HG03558 (cell line): ENCODE measurements around the gene AFG3L2.

Source experiments
- ATAC-seq: cut with Tn5 transposase; IDR thresholded peaks from one replicate; pipeline ENCODE4 v1.9.1; 2021; ENCODE audit warnings: moderate number of reproducible peaks; ENCODE audit not compliant: unreplicated experiment; ENCODE audit errors: extremely low read depth

The AFG3L2 gene

DNA sequence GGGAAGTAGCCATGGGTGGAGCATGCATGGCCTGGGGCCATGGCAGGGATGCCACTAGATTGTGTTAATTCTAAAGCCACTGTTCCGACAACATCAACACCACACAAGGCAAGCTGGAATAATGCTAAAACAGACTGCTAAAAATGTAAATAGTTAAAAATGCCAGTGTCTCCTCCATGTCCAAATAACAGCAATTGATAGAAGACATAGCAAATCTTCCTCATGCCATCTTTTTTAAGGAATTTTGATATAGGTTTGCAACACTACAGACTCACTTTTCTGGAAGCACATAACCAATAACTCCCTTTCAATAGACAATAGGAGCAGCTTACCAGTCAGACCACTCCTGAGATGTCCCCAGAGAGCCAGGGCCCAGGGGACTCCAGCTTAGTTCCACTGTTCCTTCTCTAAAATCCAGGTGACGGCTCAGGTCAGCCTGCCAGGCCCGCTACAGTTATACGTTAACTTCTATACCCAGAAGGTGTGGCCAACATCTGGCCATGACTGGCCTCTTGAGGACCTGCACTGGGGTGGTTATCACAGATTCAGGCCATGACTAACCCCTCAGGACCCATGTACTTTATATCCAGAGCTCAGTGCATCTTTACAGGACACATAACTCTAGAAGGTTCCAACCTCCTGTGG lies 48.7 kb downstream of the AFG3L2 start:
- ATAC-seq: no peak

DNA sequence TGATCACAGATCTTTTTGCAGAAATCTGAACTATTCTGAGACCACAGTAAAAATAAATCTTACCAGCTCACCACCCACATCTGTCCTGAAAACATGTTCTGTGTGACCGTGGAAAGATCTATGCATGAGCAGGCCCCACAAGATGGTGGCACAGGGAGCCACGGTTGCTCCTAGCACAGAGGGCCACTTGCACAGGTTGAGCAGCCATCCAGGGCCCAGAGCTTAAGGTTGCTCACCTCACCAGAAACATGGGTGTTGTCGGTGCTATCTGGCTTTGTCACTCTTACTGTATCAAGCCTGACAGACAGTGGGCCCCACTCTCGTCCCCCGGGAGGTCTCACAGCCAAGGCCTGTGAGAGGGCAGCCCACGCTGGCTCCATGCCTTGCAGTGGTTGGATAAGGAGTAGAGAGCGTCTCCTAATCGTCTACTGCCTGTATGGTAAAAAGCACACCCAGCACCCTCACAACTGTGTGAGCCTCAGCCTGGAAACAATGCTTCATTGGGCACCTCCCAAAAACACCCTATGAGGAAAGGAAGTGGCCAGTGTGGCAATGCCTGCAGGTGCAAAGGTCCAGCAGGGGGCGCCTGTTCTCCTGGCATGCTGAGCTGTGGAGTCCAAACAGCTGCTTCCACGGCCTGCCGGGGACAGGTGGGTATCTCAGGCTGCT lies 49.4 kb downstream of the AFG3L2 start:
- ATAC-seq: no peak

DNA sequence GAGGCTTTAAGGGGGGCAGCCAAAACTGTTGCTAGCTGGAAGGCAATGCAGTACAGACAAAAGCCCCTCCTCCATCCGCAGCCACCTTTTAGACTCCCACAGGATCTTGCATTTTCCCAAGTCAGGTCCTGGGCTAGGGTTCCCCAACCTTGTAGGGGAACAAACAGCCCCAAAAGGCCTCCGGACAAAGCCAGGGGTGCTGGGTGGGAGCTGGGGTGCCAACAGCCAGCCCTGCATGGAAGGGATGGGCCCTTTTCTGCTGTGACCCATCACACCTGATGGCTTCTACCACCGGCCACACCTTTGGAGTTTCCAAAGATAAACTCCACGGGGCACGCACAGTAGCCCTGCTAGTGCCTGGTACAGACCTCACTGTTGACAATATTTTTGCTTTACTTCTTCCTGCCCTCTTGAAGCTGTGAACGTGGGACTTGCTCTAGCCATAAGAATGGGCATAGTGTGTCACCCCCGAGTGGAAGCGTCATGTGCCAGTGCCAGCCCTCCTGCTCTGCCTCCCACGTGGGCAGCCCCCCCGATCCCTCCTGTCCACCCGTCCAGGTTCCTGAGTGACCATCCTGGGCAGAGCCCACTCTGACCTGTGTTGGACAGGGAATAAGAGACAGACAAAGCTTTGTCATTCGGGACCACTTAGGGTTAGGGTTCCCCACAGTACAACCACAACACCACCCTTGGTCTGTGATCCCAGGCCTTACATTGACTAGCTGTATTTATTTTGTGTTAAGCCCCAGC lies 50.1 kb downstream of the AFG3L2 start:
- no peak for ATAC-seq

DNA sequence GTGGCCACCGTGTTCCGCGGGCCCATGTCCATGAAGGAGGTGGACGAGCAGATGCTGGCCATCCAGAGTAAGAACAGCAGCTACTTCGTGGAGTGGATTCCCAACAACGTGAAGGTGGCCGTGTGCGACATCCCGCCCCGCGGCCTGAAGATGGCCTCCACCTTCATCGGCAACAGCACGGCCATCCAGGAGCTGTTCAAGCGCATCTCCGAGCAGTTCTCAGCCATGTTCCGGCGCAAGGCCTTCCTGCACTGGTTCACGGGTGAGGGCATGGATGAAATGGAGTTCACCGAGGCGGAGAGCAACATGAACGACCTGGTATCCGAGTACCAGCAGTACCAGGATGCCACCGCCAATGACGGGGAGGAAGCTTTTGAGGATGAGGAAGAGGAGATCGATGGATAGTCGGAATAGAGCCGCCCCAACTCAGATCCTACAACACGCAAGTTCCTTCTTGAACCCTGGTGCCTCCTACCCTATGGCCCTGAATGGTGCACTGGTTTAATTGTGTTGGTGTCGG lies 51.2 kb downstream of the AFG3L2 start:
- ATAC-seq: no peak

DNA sequence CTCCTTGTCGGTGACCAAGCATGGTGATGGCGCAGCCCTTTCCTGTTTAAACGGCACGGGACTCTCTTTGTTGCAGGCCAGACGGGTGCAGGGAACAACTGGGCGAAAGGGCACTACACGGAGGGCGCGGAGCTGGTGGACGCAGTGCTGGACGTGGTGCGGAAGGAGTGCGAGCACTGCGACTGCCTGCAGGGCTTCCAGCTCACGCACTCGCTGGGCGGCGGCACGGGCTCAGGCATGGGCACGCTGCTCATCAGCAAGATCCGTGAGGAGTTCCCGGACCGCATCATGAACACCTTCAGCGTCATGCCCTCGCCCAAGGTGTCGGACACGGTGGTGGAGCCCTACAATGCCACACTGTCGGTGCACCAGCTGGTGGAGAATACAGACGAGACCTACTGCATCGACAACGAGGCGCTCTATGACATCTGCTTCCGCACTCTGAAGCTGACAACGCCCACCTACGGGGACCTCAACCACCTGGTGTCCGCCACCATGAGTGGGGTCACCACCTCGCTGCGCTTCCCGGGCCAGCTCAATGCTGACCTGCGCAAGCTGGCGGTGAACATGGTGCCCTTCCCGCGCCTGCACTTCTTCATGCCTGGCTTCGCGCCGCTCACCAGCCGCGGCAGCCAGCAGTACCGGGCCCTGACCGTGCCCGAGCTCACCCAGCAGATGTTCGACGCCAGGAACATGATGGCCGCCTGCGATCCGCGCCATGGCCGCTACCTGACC lies 51.9 kb downstream of the AFG3L2 start:
- ATAC-seq: no peak

DNA sequence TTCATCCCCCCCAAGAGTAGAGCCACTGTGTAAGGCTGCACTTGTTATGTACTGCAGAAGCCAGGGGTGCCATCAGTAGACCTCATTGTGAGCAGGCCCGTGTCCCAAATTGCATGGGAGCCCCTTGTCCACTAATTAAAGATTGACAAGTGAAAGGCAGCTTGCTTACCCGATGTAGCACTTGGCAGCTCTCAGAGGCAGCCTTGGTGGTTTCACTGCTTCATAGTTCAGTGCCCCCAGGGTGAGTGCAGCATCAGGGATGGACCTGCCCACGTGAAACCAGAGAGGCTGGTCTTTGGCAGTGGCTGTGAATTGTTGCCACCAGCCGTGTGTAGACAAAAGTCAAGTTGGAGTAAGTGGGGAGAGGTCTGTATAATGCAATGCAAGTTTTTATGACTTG lies 55.7 kb downstream of the AFG3L2 start:
- ATAC-seq: peak; percentile 38

DNA sequence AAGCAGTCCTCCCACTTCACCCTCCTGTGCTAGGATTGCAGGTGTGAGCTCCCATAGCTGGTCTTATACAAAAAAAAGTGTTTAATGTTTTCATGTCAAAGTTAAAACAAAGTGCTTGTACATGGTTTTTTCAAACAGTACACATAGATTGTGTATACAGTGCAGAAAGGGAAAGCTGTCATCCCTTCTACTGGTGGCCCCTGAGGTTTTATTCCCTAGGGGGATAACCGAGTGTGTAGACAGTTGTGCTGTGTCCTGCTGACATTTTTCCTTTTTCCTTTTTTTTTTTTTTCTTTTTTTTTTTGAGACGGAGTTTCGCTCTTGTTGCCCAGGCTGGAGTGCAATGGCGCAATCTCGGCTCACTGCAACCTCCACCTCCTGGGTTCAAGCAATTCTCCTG lies 58.2 kb downstream of the AFG3L2 start:
- no peak for ATAC-seq

DNA sequence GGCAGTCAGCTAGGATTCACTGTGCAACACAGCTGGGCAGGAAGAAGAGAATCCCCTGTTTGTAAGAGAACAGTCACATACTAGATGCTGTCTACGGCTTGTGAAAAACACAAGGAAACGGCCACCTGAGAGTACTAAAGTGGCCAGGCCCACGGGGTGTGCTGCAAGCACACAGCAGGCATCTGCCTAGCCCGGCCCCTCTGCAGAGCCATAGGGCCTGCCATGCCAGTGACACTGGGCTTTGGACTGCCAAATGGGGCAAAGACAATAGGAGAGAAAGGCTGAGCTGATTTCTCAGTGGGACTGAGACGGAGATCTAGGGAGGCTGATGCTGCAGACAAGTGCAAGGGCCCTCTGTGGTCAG lies 58.7 kb downstream of the AFG3L2 start:
- ATAC-seq: no peak

DNA sequence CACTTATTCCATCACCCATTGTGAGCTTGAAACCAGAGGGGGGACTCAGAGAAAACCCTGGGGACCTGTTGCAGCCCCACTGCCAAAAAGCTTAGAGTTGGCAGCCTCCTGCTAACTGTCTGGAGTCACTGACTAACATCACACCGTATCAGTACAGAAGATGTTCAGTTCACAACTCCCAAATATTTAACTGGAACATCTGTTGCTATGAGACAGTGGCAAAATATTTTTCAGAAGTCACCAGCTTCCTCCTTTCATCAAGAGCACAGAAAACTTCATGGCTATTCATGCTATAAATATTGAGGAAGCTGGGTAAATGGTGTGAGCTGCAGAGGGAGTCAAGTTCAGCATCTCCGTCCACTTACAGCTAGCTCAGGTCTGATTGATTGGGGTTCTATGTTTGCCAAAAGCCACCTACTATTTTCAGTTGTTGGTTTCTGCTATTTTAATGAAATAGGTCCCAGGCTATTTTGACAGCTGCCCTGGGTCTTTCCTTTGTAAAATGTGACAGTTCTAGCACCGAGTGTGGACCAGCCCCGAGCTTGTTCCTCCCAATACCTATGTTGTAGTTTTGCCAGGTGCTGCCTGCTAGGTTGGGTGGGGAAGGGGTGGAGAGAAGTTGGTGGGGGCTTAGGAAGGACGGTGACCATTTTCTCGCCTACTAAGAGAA lies 59.2 kb downstream of the AFG3L2 start:
- ATAC-seq: no peak

DNA sequence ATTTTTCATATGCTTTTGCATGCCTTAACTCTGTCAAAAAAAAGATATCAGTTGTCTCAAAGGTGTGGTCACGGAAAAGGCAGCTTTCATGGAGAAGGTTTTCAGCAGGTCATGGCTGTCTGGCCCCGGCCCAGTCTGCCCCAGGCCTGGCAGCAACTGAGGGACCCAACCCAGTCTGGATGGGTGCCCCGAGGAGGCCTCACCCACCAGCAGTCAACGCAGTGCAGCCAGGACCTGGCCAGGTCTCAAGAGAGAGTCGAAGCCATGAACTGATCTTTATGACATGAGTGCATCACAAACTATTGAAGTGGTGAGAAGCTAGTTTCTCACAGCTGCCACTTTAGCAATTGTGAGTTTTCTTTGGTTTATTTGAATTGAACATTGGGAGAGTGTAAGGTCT lies 61.1 kb downstream of the AFG3L2 start:
- no peak for ATAC-seq

DNA sequence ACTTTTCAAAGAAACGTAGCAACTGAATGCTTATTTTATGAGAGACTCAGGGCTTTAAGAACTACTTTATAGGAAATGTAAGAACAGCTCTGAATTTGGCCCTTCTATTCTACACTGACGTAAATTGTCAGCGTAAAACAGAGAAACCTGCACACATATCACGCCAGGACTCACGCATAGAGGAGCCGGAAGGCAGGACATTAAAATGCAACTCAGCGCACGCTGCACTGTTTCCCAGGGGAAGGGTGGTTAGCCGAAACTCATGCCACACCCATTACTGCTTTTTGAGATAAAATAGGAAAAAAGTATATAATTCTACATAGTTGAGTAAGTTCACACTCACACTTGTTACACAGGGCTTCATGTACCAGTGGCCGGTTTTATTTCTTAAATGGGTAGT lies 61.5 kb downstream of the AFG3L2 start:
- ATAC-seq: no peak

DNA sequence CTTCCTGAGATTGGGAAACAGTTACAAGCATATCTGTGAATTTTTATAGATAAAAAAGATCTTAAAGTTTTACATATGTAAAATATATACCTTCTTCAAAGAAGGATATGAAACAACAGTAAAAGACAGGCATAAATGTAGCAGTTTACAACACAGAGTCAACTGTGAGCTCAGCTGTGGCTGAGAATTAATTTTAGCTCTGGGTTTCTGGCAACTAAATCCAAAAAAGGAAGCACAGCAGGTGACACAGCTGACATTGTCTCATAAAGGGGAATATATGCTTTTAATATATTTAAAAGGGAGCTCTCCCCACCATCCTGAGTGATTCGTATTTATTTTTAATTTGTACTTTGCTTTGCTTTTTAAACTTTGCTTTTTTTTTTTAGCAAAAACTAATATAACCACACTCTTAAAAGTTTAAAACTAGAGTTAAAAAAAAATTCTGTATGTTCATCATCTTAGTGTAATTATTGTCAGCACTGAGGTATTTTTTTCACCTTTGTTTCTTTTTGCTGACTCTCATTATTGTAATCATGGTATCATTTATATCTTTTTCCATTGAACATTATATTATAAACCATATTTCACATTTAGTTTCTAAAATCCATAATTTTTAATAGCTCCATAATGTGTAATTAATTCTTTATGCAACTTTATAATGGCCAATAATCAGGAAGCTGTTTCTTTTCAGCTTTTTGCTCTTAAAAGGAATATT lies 62.3 kb downstream of the AFG3L2 start:
- no peak for ATAC-seq

DNA sequence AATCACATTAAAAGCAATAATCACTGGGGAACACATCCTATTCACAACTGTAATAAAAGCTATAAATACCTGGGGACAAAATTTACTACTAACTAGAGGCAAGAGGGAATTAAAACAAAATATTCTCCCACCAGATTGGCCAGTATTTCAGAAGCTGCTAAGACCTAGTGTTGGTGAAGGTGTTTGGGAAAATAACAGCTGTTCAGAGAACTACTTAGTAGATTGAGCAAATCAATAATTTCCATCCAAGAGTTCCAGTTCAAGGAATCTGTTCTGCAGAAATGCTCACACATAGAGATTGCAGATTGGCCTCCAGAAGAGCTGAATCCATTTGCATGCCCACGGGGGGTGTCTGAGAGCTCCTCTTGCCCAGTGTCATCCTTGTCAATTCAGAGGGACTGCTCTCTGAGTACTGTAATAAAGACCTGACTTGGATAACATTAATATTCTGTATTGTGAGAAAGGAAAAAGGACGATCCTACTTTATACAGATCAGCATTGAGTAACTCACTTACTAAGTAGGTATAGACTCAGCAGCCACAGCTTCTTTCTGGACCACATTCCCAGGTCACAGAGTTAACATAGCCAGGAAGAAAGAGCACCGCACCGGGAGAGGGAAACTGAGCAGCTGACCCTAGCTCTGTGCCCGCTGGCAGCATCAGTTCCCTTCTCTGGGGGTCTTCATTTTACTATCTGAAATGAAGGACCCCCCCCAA lies 63.3 kb downstream of the AFG3L2 start:
- ATAC-seq: no peak

DNA sequence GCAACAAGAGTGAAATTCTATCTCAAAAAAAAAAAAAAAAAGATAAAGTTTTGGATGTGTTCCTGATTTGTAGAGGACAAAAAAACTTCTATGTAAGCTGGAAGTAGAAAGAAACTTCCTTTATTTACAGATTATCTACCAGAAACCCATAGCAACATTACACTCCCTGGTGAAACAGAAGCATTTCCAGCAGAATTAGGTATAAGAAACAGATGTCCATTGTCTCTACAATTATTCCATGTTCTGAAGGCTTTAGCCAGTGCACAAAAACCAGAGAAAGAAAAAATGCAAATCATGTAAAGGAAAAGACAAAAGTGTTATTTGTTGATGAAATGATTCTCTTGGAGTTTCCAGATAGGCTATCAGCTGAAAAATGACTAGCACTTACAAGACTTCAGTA lies 64.1 kb downstream of the AFG3L2 start:
- no peak for ATAC-seq

DNA sequence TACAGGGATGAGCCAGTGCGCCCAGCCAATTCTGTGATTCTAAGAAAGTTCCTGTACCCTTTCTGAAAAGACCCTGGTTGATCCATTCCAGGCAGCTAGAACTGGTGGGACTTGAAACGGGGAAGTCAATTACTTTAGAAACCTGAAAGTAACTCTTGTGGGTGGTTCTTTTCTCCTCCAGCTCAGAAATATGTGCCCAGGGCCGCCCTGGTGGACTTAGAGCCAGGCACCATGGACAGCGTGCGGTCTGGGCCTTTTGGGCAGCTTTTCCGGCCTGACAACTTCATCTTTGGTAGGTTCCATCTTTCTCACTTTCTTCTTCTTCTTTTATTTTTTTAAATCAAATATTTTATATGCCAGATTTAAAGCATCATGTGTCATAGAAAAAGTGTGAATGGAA lies 66.3 kb downstream of the AFG3L2 start:
- ATAC-seq: no peak

DNA sequence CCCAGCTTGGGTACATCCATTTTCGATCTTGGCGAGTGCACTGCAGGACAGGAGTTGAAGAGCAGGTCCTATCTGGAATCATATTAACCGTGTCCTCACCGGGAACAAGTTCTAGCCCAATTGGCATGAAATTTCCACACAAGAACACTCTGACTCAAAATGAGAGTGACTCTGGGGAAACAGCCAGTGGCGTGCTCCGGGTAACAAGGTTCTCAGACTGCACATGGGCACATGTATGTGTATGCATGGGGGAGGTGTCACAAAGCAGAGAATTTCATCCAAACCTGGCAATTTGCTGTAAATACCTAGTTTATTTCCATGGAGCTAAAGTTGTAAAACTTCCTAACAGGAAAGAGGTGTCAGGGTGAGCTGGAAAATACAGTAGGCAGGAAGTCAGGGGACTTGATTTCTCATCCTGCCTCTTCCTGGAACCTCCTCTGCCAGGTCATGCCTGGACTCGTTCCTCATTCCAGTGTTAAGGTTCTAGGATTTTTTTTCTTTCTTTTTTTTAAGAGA lies 67.3 kb downstream of the AFG3L2 start:
- no peak for ATAC-seq

DNA sequence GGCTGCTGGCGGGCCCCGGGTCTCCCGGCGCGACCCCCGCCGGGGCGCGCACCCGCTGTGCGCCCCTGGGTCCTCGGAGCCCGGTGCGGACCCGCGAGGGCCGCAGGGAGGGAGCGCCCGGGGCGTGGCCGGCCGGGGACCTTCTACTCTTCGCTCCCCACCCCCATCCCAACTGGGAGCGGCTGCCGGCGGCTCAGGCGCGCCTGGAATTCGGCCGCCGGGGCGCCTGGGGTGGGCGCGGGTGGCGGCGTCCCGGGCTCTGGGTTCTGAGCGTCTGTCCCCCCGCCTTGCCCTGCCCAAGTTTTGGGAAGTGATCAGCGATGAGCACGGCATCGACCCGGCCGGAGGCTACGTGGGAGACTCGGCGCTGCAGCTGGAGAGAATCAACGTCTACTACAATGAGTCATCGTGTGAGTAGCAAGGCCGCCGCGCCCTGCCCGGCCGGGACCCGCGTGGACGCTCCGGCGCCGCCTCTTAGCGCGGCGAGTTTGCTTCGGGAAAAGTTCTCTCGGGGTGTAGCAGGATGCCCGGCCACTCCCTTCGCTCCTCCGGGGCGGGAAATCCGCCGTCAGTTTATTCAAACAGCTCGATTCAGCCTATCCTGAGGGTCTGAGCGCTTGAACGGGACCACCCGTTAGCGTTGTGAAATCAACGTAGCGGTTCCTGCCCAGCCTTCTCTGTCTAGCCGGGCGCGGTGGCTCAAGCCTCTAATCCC lies 68.5 kb downstream of the AFG3L2 start:
- peak; percentile 33 for ATAC-seq

DNA sequence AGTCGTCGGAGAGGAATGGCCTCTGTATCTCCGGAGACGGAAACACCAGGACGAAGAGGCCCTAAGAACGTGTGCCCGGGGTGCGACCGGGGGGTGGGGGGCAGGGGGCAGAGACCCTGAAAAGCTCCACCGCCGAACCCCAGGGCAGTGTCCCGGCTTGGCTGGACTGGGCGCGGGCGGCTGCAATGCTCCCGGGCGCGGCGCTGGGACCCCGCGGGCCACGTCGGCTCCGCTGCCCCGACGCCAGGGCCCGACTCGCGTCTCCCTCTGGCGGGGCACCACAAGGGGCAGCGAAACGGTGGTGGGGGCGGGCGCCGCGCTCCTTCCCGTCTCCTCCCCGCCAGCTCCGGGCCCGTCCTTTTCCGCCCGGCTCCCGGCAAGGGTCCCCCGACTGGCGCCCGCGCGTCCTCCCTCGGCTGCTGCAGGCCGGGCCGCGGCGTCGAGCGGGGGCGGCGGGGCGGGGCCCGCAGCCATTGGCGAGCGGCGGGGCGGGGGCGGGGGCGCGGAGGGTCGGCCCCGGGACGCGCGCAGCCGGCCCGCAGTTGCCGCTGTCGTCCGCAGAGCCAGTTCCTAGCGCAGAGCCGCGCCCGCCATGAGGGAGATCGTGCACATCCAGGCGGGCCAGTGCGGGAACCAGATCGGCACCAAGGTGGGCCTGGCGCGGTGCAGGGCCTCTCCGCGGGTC lies 69.2 kb downstream of the AFG3L2 start, which contains the start of gene TUBB6:
TSS of gene TUBB6 (plus strand) at position 541 of the 685 bp plus-strand sequence. CDS start at position 593, 52 bp downstream.
- peak; percentile 33 for ATAC-seq
